Kidney epithelial cell (primary cell): ENCODE measurements around the gene MCFD2. TPM values are rescaled to one million over a fixed set of nuclear protein-coding genes. Genes with fewer than 3 reads are reported as not detected.

Experiments
- DNase-seq: peaks from one replicate; pipeline ENCODE4 v3.0.0-alpha.2; 2010; ENCODE audit warnings: low read depth
- H3K27me3 ChIP-seq: 2 replicates; pipeline ENCODE4 v1.6.0; 2011; ENCODE audit warnings: low read length; ENCODE audit not compliant: control insufficient read depth, insufficient read depth
- H3K36me3 ChIP-seq: 2 replicates; pipeline ENCODE4 v1.5.1; 2011; ENCODE audit warnings: low read length; ENCODE audit not compliant: control insufficient read depth, insufficient read depth
- H3K4me3 ChIP-seq: 2 replicates; pipeline ENCODE4 v1.5.1; 2011; ENCODE audit warnings: low read depth, mild to moderate bottlenecking, control low read depth, low read length
- CTCF ChIP-seq: IDR thresholded peaks from 2 replicates; pipeline ENCODE4 v1.5.1; 2011; ENCODE audit warnings: mild to moderate bottlenecking, moderate library complexity, low read length, control low read depth, inconsistent platforms; ENCODE audit not compliant: insufficient read depth, poor library complexity, severe bottlenecking
- total RNA-seq: library from RNA; depleted of rRNA; stranded (reverse); fragments of >200 nt; gene quantifications from 2 replicates; pipeline ENCODE4 v1.2.3, GENCODE V29; 2015

Gene MCFD2
- total RNA-seq, 1 donor from 2014 or later = 175 TPM

- no peaks in the 10 kb centered on the region for H3K36me3 ChIP-seq
- H3K27me3 ChIP-seq = no peaks in the 10 kb centered on the region
- no peak overlapping the region for H3K4me3 ChIP-seq
- no peak for TF ChIP-seq CTCF
- no peak for DNase-seq
Measured at GRCh38 chr2:46875226-46875899, 40.2 kb downstream of the MCFD2 start.

GRCh38 chr2:46874236-46874929, 41.2 kb downstream of the MCFD2 start:
- Histone ChIP-seq H3K27me3 (no peaks in the 10 kb centered on the region), H3K4me3 (no peak overlapping the region), H3K36me3 (no peaks in the 10 kb centered on the region)
- DNase-seq = no peak
- TF ChIP-seq CTCF = no peak

- H3K27me3 ChIP-seq = no peaks in the 10 kb centered on the region
- H3K36me3 ChIP-seq = no peaks in the 10 kb centered on the region
- no peak overlapping the region for H3K4me3 ChIP-seq
- peak; percentile 88 for DNase-seq
- TF ChIP-seq CTCF = no peak
Measured at GRCh38 chr2:46873604-46874068, 42.0 kb downstream of the MCFD2 start.

GRCh38 chr2:46872902-46873603, 42.6 kb downstream of the MCFD2 start:
- H3K4me3 ChIP-seq = no peak overlapping the region
- H3K36me3 ChIP-seq = no peaks in the 10 kb centered on the region
- TF ChIP-seq CTCF = no peak
- no peak for DNase-seq
- H3K27me3 ChIP-seq = no peaks in the 10 kb centered on the region

GRCh38 chr2:46871976-46872381, 43.6 kb downstream of the MCFD2 start:
- no peak overlapping the region for H3K4me3 ChIP-seq
- no peak for TF ChIP-seq CTCF
- no peaks in the 10 kb centered on the region for H3K27me3 ChIP-seq
- DNase-seq = no peak
- no peaks in the 10 kb centered on the region for H3K36me3 ChIP-seq
